HCT116 (cell line): ENCODE measurements around the gene SNPH. TPM values are rescaled to one million over a fixed set of nuclear protein-coding genes. Genes with fewer than 3 reads are reported as not detected.

ENCODE experiments used
- ATAC-seq: fragments of 200-7000 bp; cut with Tn5 transposase; 2 replicates; pipeline ENCODE4 v1.9.1; 2020; ENCODE audit warnings: mild to moderate bottlenecking, moderate library complexity
- BruUV-seq: library from RNA; stranded (reverse); fragments of 400-500 nt; replicated peaks from 2 replicates; lab custom pipeline; 2021; lab: Mats Ljungman, UMichigan
- CTCF ChIA-PET: fragments of 300-600 bp; sonication (Branson Sonifier 250); formaldehyde crosslinking; loops from one replicate; lab custom pipeline; 2021; ENCODE audit warnings: antibody characterized with exemption; lab: Charles Lee
- POLR2A ChIA-PET: fragments of 300-600, 350-600 bp; sonication (Branson Sonifier 250); formaldehyde crosslinking; loops from one replicate; lab custom pipeline; 2021; ENCODE audit warnings: antibody characterized with exemption; lab: Charles Lee
- RAD21 ChIA-PET, 2 experiments: fragments of 300-600 bp; sonication (Branson Sonifier 250); formaldehyde crosslinking; loops; one replicate each; lab custom pipeline; 2023; ENCODE audit warnings: low total read pairs in 2 of 2; ENCODE audit not compliant: uncharacterized antibody in 2 of 2, unreplicated experiment in 2 of 2, low non-redundant PET in 1 of 2; lab: Charles Lee
- DNase-seq: peaks from one replicate; pipeline ENCODE4 v3.0.0-alpha.2; 2010; ENCODE audit warnings: low read depth, low spot score
- H2AFZ ChIP-seq: fragments of 200-600 bp; shearing (Covaris generic), sonication (generic); 2 replicates; pipeline ENCODE4 v1.6.1; 2017; ENCODE audit warnings: low read depth, mixed run types, mixed read lengths, antibody characterized with exemption, low read length; ENCODE audit not compliant: poor library complexity, severe bottlenecking
- H3K27ac ChIP-seq: 2 replicates; pipeline ENCODE4 v1.5.1; 2012; ENCODE audit warnings: low read depth, low read length
- H3K27me3 ChIP-seq: fragments of 200-600 bp; sonication (generic); 2 replicates; pipeline ENCODE4 v1.6.1; 2016; ENCODE audit warnings: mixed run types, low read length, mixed read lengths; ENCODE audit not compliant: insufficient read depth
- H3K36me3 ChIP-seq, 2 experiments: fragments of 200-500 bp in 1 of 2; fragments of 200-600 bp in 1 of 2; sonication (Bioruptor generic) in 1 of 2; sonication (generic) in 1 of 2; 2 replicates each; pipeline versions ENCODE4 v1.5.1 to v1.6.1; 2014 to 2016; ENCODE audit warnings: low read length in 2 of 2, inconsistent platforms in 1 of 2, mixed read lengths in 1 of 2, mixed run types in 1 of 2; ENCODE audit not compliant: insufficient read depth in 2 of 2, control insufficient read depth in 1 of 2
- H3K4me1 ChIP-seq, 2 experiments: fragments of 200-600 bp in 1 of 2; sonication (generic) in 1 of 2; 2 replicates each; pipeline versions ENCODE4 v1.5.1 to v1.6.1; 2012 to 2017; ENCODE audit warnings: low read length in 2 of 2, inconsistent platforms in 1 of 2, mild to moderate bottlenecking in 1 of 2, mixed read lengths in 1 of 2, mixed run types in 1 of 2, moderate library complexity in 1 of 2; ENCODE audit not compliant: insufficient read depth in 2 of 2, control insufficient read depth in 1 of 2
- H3K4me2 ChIP-seq: fragments of 200-600 bp; sonication (generic); 2 replicates; pipeline ENCODE4 v1.6.1; 2017; ENCODE audit warnings: mixed run types, low read length, mixed read lengths
- H3K4me3 ChIP-seq, 2 experiments: fragments of 200-600 bp in 1 of 2; sonication (generic) in 1 of 2; replicated peaks in 1 of 2; 2 replicates each; pipeline ENCODE4 v1.5.1; 2011 to 2016; ENCODE audit warnings: low read length in 2 of 2, control low read depth in 1 of 2, low read depth in 1 of 2, mild to moderate bottlenecking in 1 of 2, mixed read lengths in 1 of 2, mixed run types in 1 of 2
- H3K79me2 ChIP-seq: fragments of 200-600 bp; sonication (generic); 2 replicates; pipeline ENCODE4 v1.6.1; 2017; ENCODE audit warnings: mild to moderate bottlenecking, mixed run types, low read length, moderate library complexity, mixed read lengths; ENCODE audit not compliant: insufficient read depth
- H3K9ac ChIP-seq: fragments of 200-600 bp; sonication (generic); 2 replicates; pipeline ENCODE4 v1.6.1; 2016; ENCODE audit warnings: low read length, mixed read lengths
- H3K9me2 ChIP-seq: fragments of 200-600 bp; sonication (generic), shearing (Covaris generic); 2 replicates; pipeline ENCODE4 v1.6.1; 2017; ENCODE audit warnings: mixed run types, mild to moderate bottlenecking, moderate library complexity; ENCODE audit not compliant: insufficient read depth
- H3K9me3 ChIP-seq, 2 experiments: fragments of 200-500 bp in 1 of 2; fragments of 200-600 bp in 1 of 2; sonication (Bioruptor generic) in 1 of 2; sonication (generic) in 1 of 2; 2 replicates each; pipeline ENCODE4 v1.6.1; 2014 to 2017; ENCODE audit warnings: low read length in 2 of 2, mixed read lengths in 2 of 2, inconsistent platforms in 1 of 2, low read depth in 1 of 2, mild to moderate bottlenecking in 1 of 2, mixed run types in 1 of 2, moderate library complexity in 1 of 2; ENCODE audit not compliant: control insufficient read depth in 1 of 2, insufficient read depth in 1 of 2
- H4K20me1 ChIP-seq: fragments of 200-600 bp; sonication (generic), shearing (Covaris generic); 2 replicates; pipeline ENCODE4 v1.6.1; 2017; ENCODE audit warnings: mixed run types, mild to moderate bottlenecking, moderate library complexity; ENCODE audit not compliant: insufficient read depth
- ATF3 ChIP-seq: IDR thresholded peaks from 2 replicates; pipeline ENCODE4 v1.6.1; 2012
- CBX3 ChIP-seq: IDR thresholded peaks from 2 replicates; pipeline ENCODE4 v1.6.1; 2012; ENCODE audit warnings: low read depth
- CEBPB ChIP-seq: IDR thresholded peaks from 2 replicates; pipeline ENCODE4 v1.6.1; 2012; ENCODE audit warnings: low read depth
- CTCF ChIP-seq, 3 experiments: fragments of 200-600 bp in 1 of 3; sonication (generic) in 1 of 3; IDR thresholded peaks in 2 of 3; conservative IDR thresholded peaks in 1 of 3; 2 replicates each; pipeline ENCODE4 v1.5.1; 2012 to 2017; ENCODE audit warnings: low read depth in 2 of 3, low read length in 2 of 3, antibody characterized with exemption in 1 of 3, borderline replicate concordance in 1 of 3, control low read depth in 1 of 3, mild to moderate bottlenecking in 1 of 3, mixed read lengths in 1 of 3, mixed run types in 1 of 3, moderate library complexity in 1 of 3; ENCODE audit not compliant: insufficient read depth in 1 of 3
- EGR1 ChIP-seq: IDR thresholded peaks from 2 replicates; pipeline ENCODE4 v1.6.1; 2012; ENCODE audit warnings: low read depth
- EZH2phosphoT487 ChIP-seq: fragments of 200-600 bp; IDR thresholded peaks from 2 replicates; pipeline ENCODE4 v1.6.1; 2018; ENCODE audit warnings: antibody characterized with exemption, borderline replicate concordance
- FOSL1 ChIP-seq: IDR thresholded peaks from 2 replicates; pipeline ENCODE4 v1.6.1; 2012; ENCODE audit warnings: low read depth
- JUND ChIP-seq: IDR thresholded peaks from 2 replicates; pipeline ENCODE4 v1.6.1; 2012
- MAX ChIP-seq: IDR thresholded peaks from 2 replicates; pipeline ENCODE4 v1.6.1; 2012
- POLR2A ChIP-seq: IDR thresholded peaks from 2 replicates; pipeline ENCODE4 v1.7.0; 2011; ENCODE audit warnings: borderline replicate concordance; ENCODE audit not compliant: insufficient read depth, insufficient read length; ENCODE audit errors: extremely low read depth
- POLR2AphosphoS5 ChIP-seq: IDR thresholded peaks from 2 replicates; pipeline ENCODE4 v1.6.1; 2011; ENCODE audit warnings: mild to moderate bottlenecking, low read depth, low read length, moderate library complexity
- RAD21 ChIP-seq: IDR thresholded peaks from 2 replicates; pipeline ENCODE4 v1.6.1; 2012; ENCODE audit warnings: low read depth, mild to moderate bottlenecking
- REST ChIP-seq: IDR thresholded peaks from 2 replicates; pipeline ENCODE4 v1.6.1; 2012; ENCODE audit warnings: low read depth
- SP1 ChIP-seq: IDR thresholded peaks from 2 replicates; pipeline ENCODE4 v1.6.1; 2012; ENCODE audit warnings: low read depth
- SRF ChIP-seq: IDR thresholded peaks from 2 replicates; pipeline ENCODE4 v1.6.1; 2012; ENCODE audit warnings: low read depth
- TCF7L2 ChIP-seq: IDR thresholded peaks from 2 replicates; pipeline ENCODE4 v1.7.0; 2011; ENCODE audit warnings: borderline replicate concordance, inconsistent platforms; ENCODE audit not compliant: insufficient read depth, insufficient read length; ENCODE audit errors: extremely low read depth
- YY1 ChIP-seq: IDR thresholded peaks from 2 replicates; pipeline ENCODE4 v1.6.1; 2011; ENCODE audit warnings: low read length, low read depth, moderate library complexity, mild to moderate bottlenecking; ENCODE audit not compliant: insufficient replicate concordance; ENCODE audit errors: extremely low read depth
- ZBTB33 ChIP-seq: IDR thresholded peaks from 2 replicates; pipeline ENCODE4 v1.6.1; 2011; ENCODE audit warnings: mild to moderate bottlenecking, low read length, moderate library complexity; ENCODE audit not compliant: insufficient replicate concordance; ENCODE audit errors: extremely low read depth
- ZFX ChIP-seq: fragments of 450-650 bp; IDR thresholded peaks from 2 replicates; pipeline ENCODE4 v1.6.1; 2017
- ZNF274 ChIP-seq: fragments of 200-500 bp; sonication (Bioruptor generic); IDR thresholded peaks from 2 replicates; pipeline ENCODE4 v1.6.1; 2014; ENCODE audit warnings: mild to moderate bottlenecking, low read depth, low read length, inconsistent platforms
- intact Hi-C: fragments of 100-400 bp; cut with micrococcal nuclease; formaldehyde crosslinking; loops from 2 replicates; pipeline ENCODE4 v1.10.0; 2022
- total RNA-seq: library from RNA; stranded (reverse); gene quantifications from one replicate; pipeline ENCODE4 v1.2.1, GENCODE V29; 2021; ENCODE audit not compliant: unreplicated experiment

SNPH gene
- total RNA-seq, 1 experiment from 2014 or later = 3.2 TPM

- no peaks in the 10 kb centered on the region for H3K4me1 ChIP-seq
- intact Hi-C loops = no loop called here
- ChIA-PET POLR2A (no interaction called here), RAD21 (no interaction called here), CTCF (no interaction called here)
- no peaks in the 10 kb centered on the region for H3K9me2 ChIP-seq
- DNase-seq (no peak), ATAC-seq (no peak)
- H3K36me3 ChIP-seq = no peaks in the 10 kb centered on the region
- no peak overlapping the region for H3K4me2 ChIP-seq
- no peak overlapping the region for H3K4me3 ChIP-seq
- H3K9me3 ChIP-seq = no peaks in the 10 kb centered on the region
- TF ChIP-seq ATF3 (no peak), SP1 (no peak), YY1 (no peak), FOSL1 (no peak), CTCF (IDR thresholded peaks at IDR 0.05 in 2 of 3, conservative IDR thresholded peaks at IDR 0.05 in 1 of 3; ENCODE audit: borderline replicate concordance in 1 of 3, insufficient read depth in 1 of 3, low read depth in 2 of 3, low read length in 2 of 3) (no peak), ZNF274 (no peak), POLR2AphosphoS5 (no peak), SRF (no peak), JUND (no peak), EGR1 (no peak), RAD21 (no peak), ZFX (no peak), EZH2phosphoT487 (no peak), ZBTB33 (no peak), MAX (no peak), CBX3 (no peak), POLR2A (no peak), CEBPB (no peak), TCF7L2 (no peak), REST (no peak)
- no peaks in the 10 kb centered on the region for H4K20me1 ChIP-seq
- no peaks in the 10 kb centered on the region for H3K79me2 ChIP-seq
- H3K27me3 ChIP-seq = no peaks in the 10 kb centered on the region
- no TSS peak for BruUV-seq
- no peak overlapping the region for H3K9ac ChIP-seq
- H3K27ac ChIP-seq = no peak overlapping the region
- no peak overlapping the region for H2AFZ ChIP-seq
These were observed 20.4 kb downstream of the SNPH start for GRCh38 chr20:1286267-1287024.
